IPS-18a (cell line): ENCODE data around the gene NYAP2.

ENCODE experiments used
- H3K27ac ChIP-seq: one replicate; pipeline ENCODE4 v1.5.1; 2013; ENCODE audit warnings: low read length
- H3K27me3 ChIP-seq: one replicate; pipeline ENCODE4 v1.6.1; 2013; ENCODE audit warnings: mild to moderate bottlenecking, low read length; ENCODE audit not compliant: control insufficient read depth, insufficient read depth
- H3K36me3 ChIP-seq: one replicate; pipeline ENCODE4 v1.6.1; 2013; ENCODE audit warnings: low read depth, low read length; ENCODE audit not compliant: control insufficient read depth
- H3K4me1 ChIP-seq: one replicate; pipeline ENCODE4 v1.6.1; 2013; ENCODE audit warnings: low read depth, low read length; ENCODE audit not compliant: control insufficient read depth
- H3K4me3 ChIP-seq: one replicate; pipeline ENCODE4 v1.5.1; 2013; ENCODE audit warnings: low read length
- H3K9ac ChIP-seq: one replicate; pipeline ENCODE4 v1.6.1; 2013; ENCODE audit warnings: mild to moderate bottlenecking, low read length, moderate library complexity
- H3K9me3 ChIP-seq: one replicate; pipeline ENCODE4 v1.6.1; 2013; ENCODE audit warnings: low read depth, low read length; ENCODE audit not compliant: control insufficient read depth

NYAP2 gene

DNA sequence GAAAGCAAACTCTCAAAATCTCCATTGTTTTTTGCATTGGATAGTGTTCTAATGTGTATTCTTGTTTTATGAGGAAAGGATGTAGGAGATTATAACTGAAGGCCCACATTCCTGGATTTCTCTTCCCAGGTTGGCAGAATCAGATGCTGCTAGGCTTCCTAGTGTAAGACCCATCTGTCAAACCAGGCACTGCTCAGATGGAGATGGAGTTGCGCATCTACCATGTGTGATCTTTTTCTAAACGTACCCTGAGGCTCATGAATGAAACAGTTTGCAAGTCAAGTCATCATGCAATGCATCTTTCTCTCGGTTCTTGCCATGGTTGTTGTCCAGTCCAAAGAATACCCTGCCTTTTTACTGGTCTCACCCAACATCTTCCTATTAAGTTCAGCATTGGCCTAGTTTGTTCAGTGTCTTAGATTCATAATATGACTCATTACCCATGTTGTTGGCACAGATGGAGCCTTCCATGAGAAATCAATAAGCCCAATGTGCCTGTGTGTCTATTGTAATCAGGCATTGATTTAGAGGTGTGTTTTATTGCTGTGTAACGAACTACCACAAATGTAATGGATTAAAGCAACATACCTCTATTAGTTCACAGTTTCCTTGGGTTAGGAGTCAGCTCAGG is 127.4 kb downstream of the NYAP2 start:
- no peaks in the 10 kb centered on the region for H3K36me3 ChIP-seq
- H3K9ac ChIP-seq = no peak overlapping the region
- no peaks in the 10 kb centered on the region for H3K27me3 ChIP-seq
- H3K9me3 ChIP-seq = no peaks in the 10 kb centered on the region
- no peaks in the 10 kb centered on the region for H3K4me1 ChIP-seq
- H3K4me3 ChIP-seq = no peak overlapping the region
- H3K27ac ChIP-seq = no peak overlapping the region

DNA sequence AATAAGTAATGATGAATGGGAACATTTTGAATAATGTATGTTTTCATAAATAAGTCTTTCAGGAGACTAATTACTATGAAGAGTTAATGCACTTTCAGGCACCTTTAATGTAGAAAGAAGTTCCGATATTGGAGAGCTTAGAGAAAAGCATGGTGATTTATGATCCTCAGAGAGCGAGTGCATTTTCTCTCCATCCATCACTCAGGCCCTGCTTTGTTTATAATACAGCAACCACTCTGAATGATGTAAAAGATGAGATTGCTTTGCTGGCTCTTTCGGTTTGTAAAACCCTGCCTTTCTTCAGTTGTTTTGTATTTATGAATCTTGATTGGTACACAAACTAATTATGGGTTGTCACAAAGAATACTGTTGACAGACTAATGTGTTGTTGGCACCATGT is 132.0 kb downstream of the NYAP2 start:
- H3K9ac ChIP-seq = no peak overlapping the region
- H3K27ac ChIP-seq = no peak overlapping the region
- no peaks in the 10 kb centered on the region for H3K27me3 ChIP-seq
- H3K4me1 ChIP-seq = no peaks in the 10 kb centered on the region
- no peaks in the 10 kb centered on the region for H3K36me3 ChIP-seq
- no peaks in the 10 kb centered on the region for H3K9me3 ChIP-seq
- no peak overlapping the region for H3K4me3 ChIP-seq

DNA sequence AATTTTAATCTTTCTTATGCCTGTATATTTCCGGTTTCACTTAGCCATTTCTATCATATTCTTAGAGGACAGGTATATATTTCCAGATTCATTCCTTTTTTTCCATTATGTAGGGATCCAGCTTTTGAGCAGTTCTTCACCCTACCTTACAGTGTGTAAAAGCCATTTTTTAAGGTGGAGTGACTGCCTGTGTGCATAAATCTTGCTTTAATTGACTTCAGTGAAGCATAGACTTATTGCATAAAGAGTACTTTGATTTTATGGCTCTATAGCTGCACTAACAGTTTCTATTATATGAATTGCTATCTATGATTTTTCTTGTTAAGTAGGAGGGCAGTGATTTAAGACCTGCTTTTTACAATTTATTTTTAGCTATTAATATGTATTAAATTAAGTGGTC is 132.6 kb downstream of the NYAP2 start:
- Histone ChIP-seq H3K4me3 (no peak overlapping the region), H3K27ac (no peak overlapping the region), H3K27me3 (no peaks in the 10 kb centered on the region), H3K4me1 (no peaks in the 10 kb centered on the region), H3K9me3 (no peaks in the 10 kb centered on the region), H3K9ac (no peak overlapping the region), H3K36me3 (no peaks in the 10 kb centered on the region)

DNA sequence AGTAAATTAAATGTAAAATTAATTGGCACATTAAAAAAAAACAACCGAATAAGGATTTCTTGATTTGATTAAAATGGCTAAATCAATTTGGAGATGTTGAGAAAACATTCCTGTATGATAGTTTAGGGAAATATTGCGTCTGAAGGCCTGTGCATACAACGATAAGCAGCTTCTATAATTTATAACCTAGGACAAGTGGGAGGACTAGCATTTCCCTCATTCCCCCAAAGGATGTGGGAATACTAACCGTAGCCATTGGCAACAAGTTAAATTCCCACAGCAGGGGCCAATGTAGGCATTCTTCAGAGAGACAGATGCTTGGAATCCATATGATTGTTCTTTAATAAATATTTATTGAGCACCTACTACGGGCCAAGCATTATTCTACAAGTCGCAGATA is 134.5 kb downstream of the NYAP2 start:
- Histone ChIP-seq H3K27ac (no peak overlapping the region), H3K9me3 (no peaks in the 10 kb centered on the region), H3K27me3 (no peaks in the 10 kb centered on the region), H3K4me3 (no peak overlapping the region), H3K36me3 (no peaks in the 10 kb centered on the region), H3K9ac (no peak overlapping the region), H3K4me1 (no peaks in the 10 kb centered on the region)

DNA sequence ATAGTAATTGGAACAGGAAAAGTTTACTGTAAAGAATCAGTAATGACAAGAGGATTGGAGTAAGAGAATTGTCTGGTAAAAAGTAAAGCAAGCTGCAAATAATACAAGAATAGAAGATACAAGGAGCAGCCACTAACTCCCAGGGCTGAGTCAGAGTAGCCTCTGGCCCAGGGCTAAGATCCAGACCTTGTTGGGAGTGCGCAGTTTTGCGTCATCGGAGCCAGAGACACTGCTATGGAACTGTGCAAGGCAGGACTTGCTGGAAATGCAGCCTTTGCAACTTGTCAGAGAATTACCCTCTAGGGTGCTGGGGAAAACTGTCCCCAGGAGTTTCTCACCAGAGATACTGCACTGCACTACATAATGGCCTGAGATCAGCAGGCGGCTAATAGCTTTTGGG is 135.2 kb downstream of the NYAP2 start:
- H3K9me3 ChIP-seq = no peaks in the 10 kb centered on the region
- H3K27ac ChIP-seq = no peak overlapping the region
- no peaks in the 10 kb centered on the region for H3K27me3 ChIP-seq
- H3K4me3 ChIP-seq = no peak overlapping the region
- H3K4me1 ChIP-seq = no peaks in the 10 kb centered on the region
- H3K36me3 ChIP-seq = no peaks in the 10 kb centered on the region
- H3K9ac ChIP-seq = no peak overlapping the region

DNA sequence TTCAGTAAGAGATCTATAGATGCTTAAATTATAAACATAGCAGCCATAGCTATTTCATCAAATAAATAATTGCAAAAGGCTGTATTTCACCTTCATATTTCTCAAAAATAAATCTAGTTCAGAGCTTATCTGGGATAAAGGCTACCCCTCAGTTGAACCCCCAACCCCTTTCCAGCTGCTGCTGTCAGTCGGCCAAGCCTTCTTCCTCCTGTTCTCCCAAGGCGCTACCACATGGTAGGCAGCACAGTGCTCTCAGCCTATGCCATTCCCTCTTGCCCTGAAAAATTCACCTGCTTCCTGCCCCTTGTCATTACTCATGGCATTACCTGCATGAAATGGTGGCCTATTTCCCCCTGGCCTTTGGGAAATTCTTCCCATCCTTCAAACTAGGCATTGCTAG is 136.5 kb downstream of the NYAP2 start:
- Histone ChIP-seq H3K9ac (no peak overlapping the region), H3K27me3 (no peaks in the 10 kb centered on the region), H3K4me1 (no peaks in the 10 kb centered on the region), H3K4me3 (no peak overlapping the region), H3K36me3 (no peaks in the 10 kb centered on the region), H3K27ac (no peak overlapping the region), H3K9me3 (no peaks in the 10 kb centered on the region)

DNA sequence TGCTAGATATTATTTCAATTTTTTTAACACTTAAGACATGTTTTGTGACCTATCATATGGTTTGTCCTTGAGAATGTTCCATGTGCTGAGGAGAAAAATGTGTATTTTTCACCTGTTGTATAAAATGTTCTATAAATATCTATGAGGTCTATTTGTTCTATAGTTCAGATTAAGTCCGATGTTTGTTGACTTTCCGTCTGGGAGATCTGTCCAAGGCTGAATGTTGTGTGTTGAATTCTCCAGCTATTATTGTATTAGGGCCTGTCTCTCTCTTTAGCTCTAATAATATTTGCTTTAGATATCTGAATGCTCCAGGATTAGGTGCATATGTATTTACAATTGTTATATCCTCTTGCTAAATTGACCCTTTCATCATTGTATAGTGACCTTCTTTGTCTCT is 144.1 kb downstream of the NYAP2 start:
- H3K9ac ChIP-seq = no peak overlapping the region

DNA sequence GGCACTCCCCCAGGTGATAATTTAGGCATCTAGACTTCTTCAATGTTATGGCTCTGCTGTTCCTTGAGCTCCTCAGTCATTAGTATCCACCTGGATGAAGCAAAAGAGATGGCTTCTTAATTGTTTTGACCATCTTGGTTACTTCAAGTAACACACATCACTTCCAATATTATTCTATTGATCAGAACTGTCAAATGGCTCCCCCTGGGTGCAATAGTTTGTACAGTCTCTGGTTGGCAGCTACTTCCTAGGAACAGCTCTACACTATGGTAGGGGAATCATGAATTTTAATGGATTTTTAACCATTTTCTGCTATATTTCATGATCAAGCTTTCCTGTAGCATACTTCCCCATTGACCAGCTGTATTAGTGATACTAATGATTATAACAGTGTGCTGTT is 157.0 kb downstream of the NYAP2 start:
- Histone ChIP-seq H3K27ac (no peak overlapping the region), H3K27me3 (no peaks in the 10 kb centered on the region)

More for the DNA sequence above, 144.1 kb downstream of the NYAP2 start:
- Histone ChIP-seq H3K4me3 (no peak overlapping the region), H3K36me3 (no peaks in the 10 kb centered on the region), H3K27ac (no peak overlapping the region), H3K4me1 (no peaks in the 10 kb centered on the region), H3K9me3 (peaks cover 2% of the 10 kb centered on the region), H3K27me3 (no peaks in the 10 kb centered on the region)

DNA sequence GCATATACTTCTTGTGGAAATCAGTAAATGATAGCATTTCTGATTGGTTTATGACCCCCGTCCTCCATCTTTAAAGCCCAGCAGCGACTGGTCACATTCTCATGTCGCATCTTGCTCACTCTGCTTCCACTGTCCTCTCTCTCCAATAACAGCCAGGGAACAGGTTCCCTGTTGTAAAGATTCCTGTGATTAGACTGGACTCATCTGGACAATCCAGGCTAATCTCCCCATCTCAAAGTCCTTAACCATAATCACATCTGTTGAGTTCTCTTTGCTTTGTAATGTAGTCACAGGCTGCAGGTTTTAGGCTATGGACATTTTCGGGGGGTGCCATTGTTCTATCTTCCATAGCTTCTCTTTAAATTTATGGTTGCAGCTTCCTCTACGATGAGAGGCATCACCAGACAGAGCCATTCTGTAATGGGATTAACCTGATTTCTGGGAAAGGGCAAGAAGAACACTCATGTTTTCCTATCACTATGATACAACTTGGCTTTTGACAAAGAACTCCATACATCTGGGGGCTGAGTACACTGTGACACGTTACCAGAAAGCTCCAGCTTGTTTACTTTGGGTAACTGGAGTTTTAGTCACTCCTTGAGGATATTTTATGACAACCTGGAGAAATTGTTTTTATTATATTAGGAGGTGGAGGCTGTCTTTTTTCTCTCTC is 159.0 kb downstream of the NYAP2 start:
- no peaks in the 10 kb centered on the region for H3K27me3 ChIP-seq

More for the DNA sequence above, 157.0 kb downstream of the NYAP2 start:
- Histone ChIP-seq H3K9me3 (no peaks in the 10 kb centered on the region), H3K4me3 (no peak overlapping the region), H3K9ac (no peak overlapping the region), H3K4me1 (no peaks in the 10 kb centered on the region), H3K36me3 (no peaks in the 10 kb centered on the region)

DNA sequence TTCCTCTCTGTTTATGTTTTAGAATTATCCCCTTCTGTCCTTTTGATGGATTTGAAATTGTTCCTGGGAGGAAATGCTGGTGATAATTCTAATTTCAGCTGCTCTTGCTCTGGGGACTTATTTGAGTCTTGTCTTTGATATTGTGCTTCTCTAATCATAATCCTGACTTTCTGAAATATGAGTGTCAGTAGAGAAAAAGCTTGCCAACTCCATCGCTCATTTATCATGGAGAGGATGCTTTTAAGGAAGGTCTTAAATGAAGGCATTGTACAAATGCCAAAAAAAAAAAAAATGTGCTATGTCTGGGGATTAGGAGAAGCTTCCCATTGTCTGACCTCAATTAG is 159.5 kb downstream of the NYAP2 start:
- no peaks in the 10 kb centered on the region for H3K9me3 ChIP-seq
- H3K9ac ChIP-seq = no peak overlapping the region
- no peaks in the 10 kb centered on the region for H3K27me3 ChIP-seq
- H3K4me1 ChIP-seq = no peaks in the 10 kb centered on the region
- H3K36me3 ChIP-seq = no peaks in the 10 kb centered on the region
- H3K27ac ChIP-seq = no peak overlapping the region
- no peak overlapping the region for H3K4me3 ChIP-seq

More for the DNA sequence above, 159.0 kb downstream of the NYAP2 start:
- Histone ChIP-seq H3K27ac (no peak overlapping the region), H3K36me3 (no peaks in the 10 kb centered on the region), H3K4me3 (no peak overlapping the region), H3K4me1 (no peaks in the 10 kb centered on the region), H3K9ac (no peak overlapping the region), H3K9me3 (no peaks in the 10 kb centered on the region)

DNA sequence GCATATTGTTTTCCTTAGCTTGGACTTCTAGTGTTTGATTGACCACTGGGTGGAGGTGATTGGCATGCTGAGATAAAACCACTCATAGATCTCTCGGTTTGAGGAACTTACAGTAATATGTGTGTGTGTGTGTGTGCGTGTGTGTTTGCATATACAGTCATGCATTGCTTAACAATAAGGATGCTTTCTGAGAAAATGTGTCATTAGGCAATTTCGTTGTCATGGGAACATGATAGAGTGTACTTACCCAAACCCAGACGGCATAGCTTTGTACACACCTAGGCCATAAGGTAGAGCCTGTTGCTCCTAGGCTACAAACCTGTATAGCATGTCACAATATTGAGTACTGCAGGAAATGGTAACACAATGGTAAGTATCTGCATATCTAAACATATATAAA is 167.3 kb downstream of the NYAP2 start:
- H3K27me3 ChIP-seq = no peaks in the 10 kb centered on the region
- no peak overlapping the region for H3K4me3 ChIP-seq
- H3K9me3 ChIP-seq = no peaks in the 10 kb centered on the region
- H3K9ac ChIP-seq = no peak overlapping the region
- no peak overlapping the region for H3K27ac ChIP-seq
- no peaks in the 10 kb centered on the region for H3K36me3 ChIP-seq
- no peaks in the 10 kb centered on the region for H3K4me1 ChIP-seq

DNA sequence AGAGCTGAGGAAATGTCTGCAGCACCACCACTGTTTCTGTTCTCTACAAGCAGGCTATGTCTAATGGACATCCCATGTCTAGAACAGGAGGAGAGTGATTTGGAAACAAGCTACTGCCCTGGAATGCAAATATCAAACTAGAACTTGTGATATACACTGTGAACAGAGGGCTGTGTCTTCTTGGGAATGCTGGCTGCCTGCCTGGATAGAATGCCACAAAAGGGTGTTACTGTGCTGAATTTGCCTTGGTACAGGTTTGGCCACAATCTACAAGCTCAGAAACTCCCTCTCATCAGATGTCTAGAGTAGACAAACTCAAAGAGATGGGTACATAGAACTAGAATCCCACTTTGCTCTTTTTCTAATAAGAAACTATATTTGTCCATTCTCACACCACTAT is 170.5 kb downstream of the NYAP2 start:
- Histone ChIP-seq H3K4me3 (no peak overlapping the region), H3K4me1 (no peaks in the 10 kb centered on the region), H3K9ac (no peak overlapping the region), H3K36me3 (no peaks in the 10 kb centered on the region), H3K27me3 (no peaks in the 10 kb centered on the region), H3K9me3 (no peaks in the 10 kb centered on the region), H3K27ac (no peak overlapping the region)
